ENCODE measurements around the gene ZNF660. TPM values are rescaled to one million over a fixed set of nuclear protein-coding genes. Genes with fewer than 3 reads are reported as not detected.
"Not testable (repeated sequence)": the region's sequence is repeated elsewhere in the genome, so short reads cannot be mapped to it uniquely, and the experiment has no call there.

ZNF660 gene
- total RNA-seq: 4.8 and 5.2 TPM in 2 replicates

- H3K36me3 Mint-ChIP-seq (ENCODE audit: low read depth): peaks cover 19% of the 10 kb centered on the region
- no peak for TF ChIP-seq CTCF (IDR thresholded peaks at IDR 0.05)
- peak within 1 kb of the TSS; percentile 87 for H3K4me3 Mint-ChIP-seq
- POLR2A ChIA-PET: interaction anchor here (0.6 to 1.2 kb wide), 5 partner anchors 30 to 144 kb away, joined by 3 to 5 read pairs (median 3); partner anchors contain the start of genes ZKSCAN7, ZNF35 and ZNF501
- CTCF ChIA-PET: no interaction called here
- intact Hi-C loops (cut with micrococcal nuclease): loop anchor here (2.0 kb wide), 3 partner anchors 30 to 108 kb away; partner anchors contain the start of genes ZKSCAN7, ZNF197 and ZNF445
- DNase-seq (peak; percentile 23), ATAC-seq (ENCODE audit: low read depth) (peak; percentile 86)
- peaks cover 6% of the 10 kb centered on the region for H3K27me3 Mint-ChIP-seq
- H3K9me3 Mint-ChIP-seq: no peaks in the 10 kb centered on the region
- peaks cover 17% of the 10 kb centered on the region for H3K4me1 Mint-ChIP-seq
- peak within 1 kb of the TSS; percentile 15 for H3K27ac Mint-ChIP-seq
These were observed at the start of gene ZNF660 for GRCh38 chr3:44584646-44585501. ZNF660 (plus strand) TSS chr3:44584964; CDS start chr3:44594194, 9,230 bp downstream.

- intact Hi-C loops (cut with micrococcal nuclease): no loop called here
- ChIA-PET CTCF (no interaction called here), POLR2A (no interaction called here)
- ATAC-seq (ENCODE audit: low read depth) (no peak), DNase-seq (no peak)
- Mint-ChIP-seq H3K4me1 (no peaks in the 10 kb centered on the region), H3K27ac (no peak overlapping the region), H3K36me3 (ENCODE audit: low read depth) (no peaks in the 10 kb centered on the region), H3K4me3 (no peak overlapping the region), H3K9me3 (no peaks in the 10 kb centered on the region), H3K27me3 (peaks cover 45% of the 10 kb centered on the region)
- no peak for TF ChIP-seq CTCF (IDR thresholded peaks at IDR 0.05)
These were observed 49.4 kb upstream of the ZNF660 start for GRCh38 chr3:44535364-44535763.

DNA sequence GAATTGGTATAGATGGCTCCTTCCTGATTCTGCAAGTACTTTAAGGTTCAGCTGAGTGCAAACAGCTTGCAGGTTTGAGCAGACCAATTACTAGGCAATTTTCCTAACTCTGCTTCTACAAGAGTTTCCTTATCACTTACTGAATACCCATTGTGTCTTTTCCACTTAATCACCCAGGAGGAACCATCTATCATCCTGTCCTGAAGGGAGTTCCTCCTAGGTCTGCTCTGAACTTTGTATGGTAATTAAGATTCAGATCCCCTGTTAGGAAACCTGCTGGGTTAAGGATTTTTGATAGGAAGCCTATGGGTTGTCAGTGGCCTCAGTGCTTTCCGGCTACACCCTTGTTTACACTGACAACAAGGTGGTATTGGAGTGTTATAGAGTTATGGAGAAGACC, 40.0 kb upstream of the ZNF660 start:
- intact Hi-C loops (cut with micrococcal nuclease); CTCF ChIA-PET; POLR2A ChIA-PET; H3K9me3 Mint-ChIP-seq; H3K4me1 Mint-ChIP-seq; H3K36me3 Mint-ChIP-seq (ENCODE audit: low read depth); H3K4me3 Mint-ChIP-seq; DNase-seq; H3K27ac Mint-ChIP-seq; ATAC-seq (ENCODE audit: low read depth): not testable (repeated sequence)
- peaks cover 15% of the 10 kb centered on the region for H3K27me3 Mint-ChIP-seq

GRCh38 chr3:44554626-44555592, 29.9 kb upstream of the ZNF660 start, which contains the start of gene ZKSCAN7:
ZKSCAN7 (plus strand) TSS chr3:44555193; CDS start chr3:44557048, 1,855 bp downstream.
- Mint-ChIP-seq H3K36me3 (ENCODE audit: low read depth) (peaks cover 34% of the 10 kb centered on the region), H3K9me3 (peaks cover 2% of the 10 kb centered on the region), H3K27me3 (peaks cover 7% of the 10 kb centered on the region), H3K4me3 (peak within 1 kb of the TSS; percentile 94), H3K4me1 (peaks cover 20% of the 10 kb centered on the region), H3K27ac (peak within 1 kb of the TSS; percentile 87)
- ATAC-seq (ENCODE audit: low read depth) (peak; percentile 86), DNase-seq (peak; percentile 56)
- intact Hi-C loops (cut with micrococcal nuclease): loop anchor here (1.0 to 10.0 kb wide), 6 partner anchors 30 to 307 kb away; partner anchors contain the start of genes KIAA1143, KIF15, TMEM42 and ZNF501
- ChIA-PET CTCF (interaction anchor here (0.5 to 0.8 kb wide), 2 partner anchors 45 to 213 kb away, joined by 3 to 4 read pairs; no protein-coding TSS in a partner anchor), POLR2A (interaction anchor here (0.7 to 2.1 kb wide), 6 partner anchors 30 to 421 kb away, joined by 3 to 11 read pairs (median 4); partner anchors contain the start of genes EXOSC7, ZDHHC3, ZNF445 and ZNF660)
- no peak for TF ChIP-seq CTCF (IDR thresholded peaks at IDR 0.05)

- DNase-seq (no peak), ATAC-seq (ENCODE audit: low read depth) (no peak)
- intact Hi-C loops (cut with micrococcal nuclease): loop anchor here (1.0 to 10.0 kb wide), 5 partner anchors 29 to 307 kb away; partner anchors contain the start of genes KIAA1143, KIF15, TMEM42 and ZNF501
- Mint-ChIP-seq H3K36me3 (ENCODE audit: low read depth) (peaks cover 39% of the 10 kb centered on the region), H3K27ac (peak overlapping the region; percentile 87), H3K27me3 (peaks cover 2% of the 10 kb centered on the region), H3K4me1 (peaks cover 20% of the 10 kb centered on the region), H3K4me3 (peak overlapping the region; percentile 94), H3K9me3 (peaks cover 2% of the 10 kb centered on the region)
- CTCF ChIA-PET: interaction anchor here (0.9 kb wide), 1 partner anchor 22 kb away, joined by 4 read pairs; no protein-coding TSS in a partner anchor
- no peak for TF ChIP-seq CTCF (IDR thresholded peaks at IDR 0.05)
- POLR2A ChIA-PET: interaction anchor here (1.2 to 2.1 kb wide), 4 partner anchors 29 to 78 kb away, joined by 4 to 11 read pairs (median 5); partner anchors contain the start of genes ZNF445 and ZNF660
These were observed 29.0 kb upstream of the ZNF660 start for GRCh38 chr3:44555723-44556122.

All from activated B cell treated with CpG ODN at 0.5 μM for 24 hours (primary cell).